Esophagus mucosa (tissue), 1 donor: Measurements from ENCODE around the gene FRA10AC1. TPM values are rescaled to one million over a fixed set of nuclear protein-coding genes. Genes with fewer than 3 reads are reported as not detected.

Experiments used
- ATAC-seq: fragments of 200-7000 bp; cut with Tn5 transposase; one replicate; pipeline ENCODE4 v1.9.1; 2020
- total RNA-seq: library from RNA; stranded (reverse); gene quantifications from one replicate; pipeline ENCODE4 v1.2.4, GENCODE V29; 2023
- donor health status: DM: yes; HTN: yes; CAD: no.

The FRA10AC1 gene
- total RNA-seq, 1 donor from 2014 or later, result 11.8 TPM

- ATAC-seq, result no peak
Measured at GRCh38 chr10:93628858-93629257, 73.5 kb downstream of the FRA10AC1 start.

GRCh38 chr10:93622942-93623341, 79.5 kb downstream of the FRA10AC1 start:
- no peak for ATAC-seq

- ATAC-seq, result no peak
Measured at GRCh38 chr10:93620925-93621324, 81.5 kb downstream of the FRA10AC1 start.

Other genes starting within 250 kb of the FRA10AC1 start
- gene MYOF, start 220.3 kb downstream of the FRA10AC1 start, total RNA-seq, result 134 TPM
- gene CEP55, start 206.0 kb downstream of the FRA10AC1 start, total RNA-seq, result 17.8 TPM
- 0.16 TPM for gene FFAR4, start 135.9 kb downstream of the FRA10AC1 start, total RNA-seq
- 0.60 TPM for gene RBP4, start 101.4 kb downstream of the FRA10AC1 start, total RNA-seq
- not detected for gene PDE6C, start 90.1 kb downstream of the FRA10AC1 start, total RNA-seq
- gene LGI1, start 55.3 kb upstream of the FRA10AC1 start, total RNA-seq, result not detected
- gene SLC35G1, start 191.4 kb upstream of the FRA10AC1 start, total RNA-seq, result 1.8 TPM